Muscle layer of colon (tissue), 2 donors: ENCODE results near the gene MUC15.

Source experiments
- H3K27ac ChIP-seq: one replicate; pipeline ENCODE4 v1.7.0; 2013; ENCODE audit warnings: low read depth, mild to moderate bottlenecking, low read length, moderate library complexity
- H3K27me3 ChIP-seq, 2 donors: one replicate each; pipeline ENCODE4 v1.7.0; 2013; ENCODE audit warnings: low read length in 2 of 2, mild to moderate bottlenecking in 2 of 2; ENCODE audit not compliant: insufficient read depth in 2 of 2, control insufficient read depth in 1 of 2
- H3K36me3 ChIP-seq: one replicate; pipeline ENCODE4 v1.7.0; 2013; ENCODE audit warnings: mild to moderate bottlenecking, low read length; ENCODE audit not compliant: insufficient read depth
- H3K4me1 ChIP-seq: one replicate; pipeline ENCODE4 v1.7.0; 2013; ENCODE audit warnings: mild to moderate bottlenecking, low read length; ENCODE audit not compliant: insufficient read depth
- H3K4me3 ChIP-seq, 2 donors: one replicate each; pipeline ENCODE4 v1.7.0; 2013; ENCODE audit warnings: low read length in 2 of 2, low read depth in 1 of 2, mild to moderate bottlenecking in 1 of 2, moderate library complexity in 1 of 2
- H3K9ac ChIP-seq: one replicate; pipeline ENCODE4 v1.7.0; 2013; ENCODE audit warnings: low read length
- H3K9me3 ChIP-seq: one replicate; pipeline ENCODE4 v1.7.0; 2013; ENCODE audit warnings: mild to moderate bottlenecking, low read length
- donor health status: abdominal sarcoma.
- donor health status: Adenocarcinoma of cecum.

MUC15 gene

GRCh38 chr11:26537341-26537740 is 34.7 kb downstream of the MUC15 start:
- Histone ChIP-seq H3K9me3 (no peaks in the 10 kb centered on the region), H3K4me3 (no peak overlapping the region), H3K36me3 (no peaks in the 10 kb centered on the region)

GRCh38 chr11:26527685-26528084 is 44.4 kb downstream of the MUC15 start:
- no peaks in the 10 kb centered on the region for H3K27me3 ChIP-seq
- H3K36me3 ChIP-seq, result no peaks in the 10 kb centered on the region
- H3K9me3 ChIP-seq, result no peaks in the 10 kb centered on the region
- H3K9ac ChIP-seq, result no peak overlapping the region
- no peaks in the 10 kb centered on the region for H3K4me1 ChIP-seq
- H3K27ac ChIP-seq, result no peak overlapping the region
- H3K4me3 ChIP-seq, result no peak overlapping the region

More at GRCh38 chr11:26537341-26537740, 34.7 kb downstream of the MUC15 start:
- Histone ChIP-seq H3K27ac (no peak overlapping the region), H3K4me1 (no peaks in the 10 kb centered on the region), H3K27me3 (no peaks in the 10 kb centered on the region), H3K9ac (no peak overlapping the region)

- no peaks in the 10 kb centered on the region for H3K4me1 ChIP-seq
- no peak overlapping the region for H3K27ac ChIP-seq
- no peak overlapping the region for H3K4me3 ChIP-seq
- no peaks in the 10 kb centered on the region for H3K27me3 ChIP-seq
- no peaks in the 10 kb centered on the region for H3K36me3 ChIP-seq
- no peak overlapping the region for H3K9ac ChIP-seq
- H3K9me3 ChIP-seq, result no peaks in the 10 kb centered on the region
These were observed 49.0 kb downstream of the MUC15 start for GRCh38 chr11:26522912-26523610.

GRCh38 chr11:26519469-26519868 is 52.6 kb downstream of the MUC15 start:
- Histone ChIP-seq H3K4me3 (no peak overlapping the region), H3K9me3 (no peaks in the 10 kb centered on the region), H3K27me3 (no peaks in the 10 kb centered on the region), H3K36me3 (no peaks in the 10 kb centered on the region), H3K27ac (no peak overlapping the region), H3K4me1 (no peaks in the 10 kb centered on the region), H3K9ac (no peak overlapping the region)

- Histone ChIP-seq H3K27me3 (no peaks in the 10 kb centered on the region), H3K9ac (no peak overlapping the region), H3K4me1 (no peaks in the 10 kb centered on the region), H3K4me3 (no peak overlapping the region), H3K27ac (no peak overlapping the region), H3K36me3 (no peaks in the 10 kb centered on the region), H3K9me3 (no peaks in the 10 kb centered on the region)
These were observed 59.9 kb downstream of the MUC15 start for GRCh38 chr11:26512196-26512595.

- Histone ChIP-seq H3K9me3 (no peaks in the 10 kb centered on the region), H3K27ac (no peak overlapping the region), H3K9ac (no peak overlapping the region), H3K4me1 (no peaks in the 10 kb centered on the region), H3K36me3 (no peaks in the 10 kb centered on the region), H3K4me3 (no peak overlapping the region), H3K27me3 (no peaks in the 10 kb centered on the region)
These were observed 61.3 kb downstream of the MUC15 start for GRCh38 chr11:26510756-26511155.

GRCh38 chr11:26510164-26510563 is 61.9 kb downstream of the MUC15 start:
- Histone ChIP-seq H3K27me3 (no peaks in the 10 kb centered on the region), H3K27ac (no peak overlapping the region), H3K9me3 (no peaks in the 10 kb centered on the region), H3K36me3 (no peaks in the 10 kb centered on the region), H3K9ac (no peak overlapping the region), H3K4me3 (no peak overlapping the region), H3K4me1 (no peaks in the 10 kb centered on the region)
